ENCODE results near the gene TOB1. TPM values are rescaled to one million over a fixed set of nuclear protein-coding genes. Genes with fewer than 3 reads are reported as not detected.

The TOB1 gene
- total RNA-seq, 4 donors from 2014 or later = 28.8 to 79.7 (median 37.0) TPM

- DNase-seq (ENCODE audit: low spot score) (no peak), ATAC-seq (ENCODE audit: low FRiP score) (no peak)
- TF ChIP-seq CTCF (IDR thresholded peaks at IDR 0.05) = no peak
Observed at GRCh38 chr17:50813583-50813982, 52.6 kb downstream of the TOB1 start.

Other genes starting within 250 kb of the TOB1 start
- 10 to 100 TPM in 2 of 4 donors, 1 to 10 TPM in 2; 2.8 to 19.9 (median 11.1) TPM for gene ABCC3, start 231.5 kb downstream of the TOB1 start, total RNA-seq
- gene ANKRD40, start 158.4 kb downstream of the TOB1 start, total RNA-seq = 10 to 100 TPM; 55.7 to 82.4 (median 61.8) TPM
- 10 to 100 TPM; 44.2 to 88.7 (median 55.2) TPM for gene LUC7L3, start 146.8 kb downstream of the TOB1 start, total RNA-seq
- gene ANKRD40CL, start 98.8 kb downstream of the TOB1 start, total RNA-seq = not detected
- gene WFIKKN2, start 30.8 kb downstream of the TOB1 start, total RNA-seq = under 1 TPM in 2 of 4 donors, not detected in 2; 0.09 to 0.24 TPM